Mammary epithelial cell (primary cell): ENCODE results near the gene LUZP4.
"Not testable (repeated sequence)": the region's sequence is repeated elsewhere in the genome, so short reads cannot be mapped to it uniquely, and the experiment has no call there.

Experiments used
- EZH2 ChIP-seq: IDR thresholded peaks from 2 replicates; pipeline ENCODE4 v1.6.1; 2012; ENCODE audit warnings: low read length, inconsistent platforms, borderline replicate concordance
- TF ChIP-seq, protein P1 (sequence below), 2 donors: IDR thresholded peaks in 1 of 2; conservative IDR thresholded peaks in 1 of 2; 2 replicates each; pipeline ENCODE4 v1.5.1; 2011 to 2012; ENCODE audit warnings: inconsistent platforms in 2 of 2, low read length in 2 of 2, mild to moderate bottlenecking in 2 of 2, control low read depth in 1 of 2, low read depth in 1 of 2; ENCODE audit not compliant: insufficient read depth in 1 of 2; ENCODE audit errors: extremely low read depth in 1 of 2

DNA sequence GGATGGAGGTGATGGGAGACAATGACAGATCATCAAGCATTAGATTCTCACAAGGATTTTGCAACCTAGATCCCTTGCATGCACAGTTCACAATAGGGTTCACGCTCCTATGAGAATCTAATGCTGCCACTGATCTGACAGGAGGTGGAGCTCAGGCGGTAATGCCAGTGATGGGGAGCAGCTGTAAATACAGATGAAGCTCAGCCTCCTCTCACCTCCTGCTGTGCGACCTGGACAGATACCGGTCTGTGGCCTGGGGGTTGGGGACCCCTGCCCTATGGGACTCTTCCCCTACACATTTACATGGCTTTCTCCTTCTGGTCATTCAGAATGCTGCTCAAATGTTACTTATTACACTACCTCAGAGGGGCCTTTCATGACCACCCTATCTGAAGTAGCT is 39.8 kb downstream of the LUZP4 start:
- TF ChIP-seq, protein P1, sequence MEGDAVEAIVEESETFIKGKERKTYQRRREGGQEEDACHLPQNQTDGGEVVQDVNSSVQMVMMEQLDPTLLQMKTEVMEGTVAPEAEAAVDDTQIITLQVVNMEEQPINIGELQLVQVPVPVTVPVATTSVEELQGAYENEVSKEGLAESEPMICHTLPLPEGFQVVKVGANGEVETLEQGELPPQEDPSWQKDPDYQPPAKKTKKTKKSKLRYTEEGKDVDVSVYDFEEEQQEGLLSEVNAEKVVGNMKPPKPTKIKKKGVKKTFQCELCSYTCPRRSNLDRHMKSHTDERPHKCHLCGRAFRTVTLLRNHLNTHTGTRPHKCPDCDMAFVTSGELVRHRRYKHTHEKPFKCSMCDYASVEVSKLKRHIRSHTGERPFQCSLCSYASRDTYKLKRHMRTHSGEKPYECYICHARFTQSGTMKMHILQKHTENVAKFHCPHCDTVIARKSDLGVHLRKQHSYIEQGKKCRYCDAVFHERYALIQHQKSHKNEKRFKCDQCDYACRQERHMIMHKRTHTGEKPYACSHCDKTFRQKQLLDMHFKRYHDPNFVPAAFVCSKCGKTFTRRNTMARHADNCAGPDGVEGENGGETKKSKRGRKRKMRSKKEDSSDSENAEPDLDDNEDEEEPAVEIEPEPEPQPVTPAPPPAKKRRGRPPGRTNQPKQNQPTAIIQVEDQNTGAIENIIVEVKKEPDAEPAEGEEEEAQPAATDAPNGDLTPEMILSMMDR (conservative IDR thresholded peaks at IDR 0.05 in 1 of 2, IDR thresholded peaks at IDR 0.05 in 1 of 2; ENCODE audit: extremely low read depth in 1 of 2, insufficient read depth in 1 of 2, low read depth in 1 of 2, low read length in 2 of 2): not testable (repeated sequence)
- not testable (repeated sequence) for TF ChIP-seq EZH2
